Activated B cell treated with CpG ODN at 0.5 μM for 24 hours (primary cell): ENCODE results near the gene PHLDB1. TPM values are rescaled to one million over a fixed set of nuclear protein-coding genes. Genes with fewer than 3 reads are reported as not detected.

Source experiments
- ATAC-seq: fragments of 200-7000 bp; cut with Tn5 transposase; one replicate; pipeline ENCODE4 v1.10.0; 2021; ENCODE audit warnings: low read depth, mild to moderate bottlenecking, moderate library complexity
- CTCF ChIA-PET: fragments of 350-600 bp; sonication (Branson Sonifier 250); formaldehyde crosslinking; loops from one replicate; lab custom pipeline; 2021; ENCODE audit warnings: antibody characterized with exemption; lab: Charles Lee
- POLR2A ChIA-PET: fragments of 350-600 bp; sonication (Branson Sonifier 250); formaldehyde crosslinking; loops from one replicate; lab custom pipeline; 2021; ENCODE audit warnings: antibody characterized with exemption; lab: Charles Lee
- DNase-seq: peaks from one replicate; pipeline ENCODE4 v3.0.0; 2022
- H3K27ac Mint-ChIP-seq: one replicate; pipeline ENCODE4 v1.8.0; 2020; ENCODE audit warnings: mixed read lengths
- H3K27me3 Mint-ChIP-seq: one replicate; pipeline ENCODE4 v1.8.0; 2021; ENCODE audit warnings: mixed read lengths
- H3K36me3 Mint-ChIP-seq: one replicate; pipeline ENCODE4 v1.8.0; 2021; ENCODE audit warnings: low read depth, mixed read lengths
- H3K4me1 Mint-ChIP-seq: one replicate; pipeline ENCODE4 v1.8.0; 2021; ENCODE audit warnings: mixed read lengths
- H3K4me3 Mint-ChIP-seq: one replicate; pipeline ENCODE4 v1.8.0; 2020; ENCODE audit warnings: mild to moderate bottlenecking, mixed read lengths
- H3K9me3 Mint-ChIP-seq: one replicate; pipeline ENCODE4 v1.8.0; 2020; ENCODE audit warnings: mixed read lengths
- CTCF ChIP-seq: fragments of 200-600 bp; IDR thresholded peaks from one replicate; pipeline ENCODE4 v1.8.0; 2022; ENCODE audit warnings: antibody characterized with exemption, mild to moderate bottlenecking
- intact Hi-C: fragments of 100-400 bp; cut with micrococcal nuclease; formaldehyde crosslinking; loops from one replicate; pipeline ENCODE4 v1.15.1; 2024
- total RNA-seq: library from RNA; stranded (reverse); gene quantifications from 2 replicates; pipeline ENCODE4 v1.2.3, GENCODE V29; 2022

The PHLDB1 gene
- total RNA-seq, 1 donor from 2014 or later = 2.6 TPM

DNA sequence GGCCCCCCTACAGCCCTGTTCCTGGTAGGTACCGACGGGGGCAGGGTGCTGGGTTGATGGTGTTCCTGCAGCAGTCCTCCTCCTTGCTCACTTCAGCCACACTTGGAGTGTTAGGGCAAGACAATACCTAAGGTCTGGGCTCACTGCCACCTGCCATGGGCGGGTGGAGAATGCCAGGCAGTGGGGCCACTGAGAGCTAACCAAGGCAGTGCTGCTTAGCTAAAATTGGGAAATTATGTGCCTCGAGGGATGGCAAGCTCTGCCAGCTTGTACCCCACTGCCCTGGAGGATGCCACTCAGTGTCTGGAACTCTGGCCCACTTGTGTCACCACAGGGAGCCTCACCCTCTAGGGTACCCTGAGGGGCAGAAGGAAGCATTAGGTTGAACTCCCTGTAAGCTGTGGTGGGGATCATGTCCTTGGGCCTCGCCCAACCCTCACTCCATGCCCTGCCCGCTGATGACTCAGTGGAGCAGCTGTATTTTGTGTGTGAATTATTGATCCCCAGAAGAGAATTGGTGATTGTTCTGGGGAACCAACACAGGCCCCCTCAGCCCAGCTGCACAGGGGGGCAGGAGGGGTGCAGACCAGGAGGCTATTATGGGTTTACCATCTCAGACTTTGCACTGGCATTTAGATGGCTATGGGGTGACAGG lies 17.7 kb downstream of the PHLDB1 start:
- ATAC-seq (no peak), DNase-seq (no peak)
- CTCF ChIA-PET = no interaction called here
- Mint-ChIP-seq H3K4me1 (peaks cover 9% of the 10 kb centered on the region), H3K27me3 (peaks cover 12% of the 10 kb centered on the region), H3K9me3 (no peaks in the 10 kb centered on the region), H3K4me3 (no peak overlapping the region), H3K36me3 (no peaks in the 10 kb centered on the region), H3K27ac (no peak overlapping the region)
- TF ChIP-seq CTCF = no peak
- intact Hi-C loops = no loop called here
- POLR2A ChIA-PET = interaction anchor here (0.6 kb wide), 1 partner anchor 11 kb away, joined by 3 read pairs; no protein-coding TSS in a partner anchor

DNA sequence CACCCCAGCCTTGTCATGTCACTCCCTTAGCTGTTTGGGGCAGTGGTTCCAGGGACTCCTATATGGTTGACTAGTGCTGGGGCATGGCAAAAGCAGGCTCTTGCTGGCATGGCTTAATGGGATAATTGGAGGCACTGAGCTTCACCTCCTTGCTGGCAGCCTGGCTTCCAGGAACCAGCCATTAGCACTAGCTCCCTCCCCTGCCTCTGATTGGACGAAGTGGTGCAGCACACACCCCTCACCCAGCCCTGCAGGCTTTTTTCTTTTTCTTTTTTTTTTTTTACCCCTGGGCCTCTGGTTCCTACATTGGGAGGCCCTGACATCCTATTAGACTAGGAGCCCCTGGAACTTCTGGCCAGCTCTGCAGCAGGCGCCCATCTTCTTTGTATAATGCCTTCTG lies 18.6 kb downstream of the PHLDB1 start:
- H3K9me3 Mint-ChIP-seq = no peaks in the 10 kb centered on the region
- no peak overlapping the region for H3K27ac Mint-ChIP-seq
- DNase-seq (no peak), ATAC-seq (no peak)
- H3K4me3 Mint-ChIP-seq = no peak overlapping the region
- CTCF ChIA-PET = no interaction called here
- no peak for TF ChIP-seq CTCF
- H3K4me1 Mint-ChIP-seq = peaks cover 5% of the 10 kb centered on the region
- intact Hi-C loops = no loop called here
- H3K36me3 Mint-ChIP-seq = no peaks in the 10 kb centered on the region
- POLR2A ChIA-PET = no interaction called here
- H3K27me3 Mint-ChIP-seq = peaks cover 6% of the 10 kb centered on the region

DNA sequence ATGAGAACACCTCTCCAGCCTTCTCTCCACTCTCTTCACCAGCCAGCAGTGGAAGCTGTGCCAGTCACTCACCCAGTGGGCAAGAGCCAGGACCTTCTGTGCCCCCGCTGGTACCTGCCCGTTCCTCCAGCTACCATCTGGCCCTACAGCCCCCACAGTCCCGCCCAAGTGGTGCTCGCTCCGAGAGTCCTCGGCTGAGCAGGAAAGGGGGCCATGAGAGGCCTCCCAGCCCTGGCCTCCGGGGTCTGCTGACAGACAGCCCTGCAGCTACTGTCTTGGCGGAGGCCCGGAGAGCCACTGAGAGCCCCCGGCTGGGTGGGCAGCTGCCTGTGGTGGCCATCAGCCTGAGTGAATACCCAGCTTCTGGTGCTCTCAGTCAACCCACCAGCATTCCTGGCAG lies 20.2 kb downstream of the PHLDB1 start:
- Mint-ChIP-seq H3K4me3 (no peak overlapping the region), H3K27me3 (no peaks in the 10 kb centered on the region), H3K9me3 (no peaks in the 10 kb centered on the region), H3K4me1 (no peaks in the 10 kb centered on the region), H3K27ac (no peak overlapping the region), H3K36me3 (no peaks in the 10 kb centered on the region)
- POLR2A ChIA-PET = interaction anchor here (0.5 kb wide), 1 partner anchor 168 kb away, joined by 3 read pairs; no protein-coding TSS in a partner anchor
- no peak for DNase-seq
- ATAC-seq = no peak
- no peak for TF ChIP-seq CTCF
- intact Hi-C loops = no loop called here
- CTCF ChIA-PET = no interaction called here

DNA sequence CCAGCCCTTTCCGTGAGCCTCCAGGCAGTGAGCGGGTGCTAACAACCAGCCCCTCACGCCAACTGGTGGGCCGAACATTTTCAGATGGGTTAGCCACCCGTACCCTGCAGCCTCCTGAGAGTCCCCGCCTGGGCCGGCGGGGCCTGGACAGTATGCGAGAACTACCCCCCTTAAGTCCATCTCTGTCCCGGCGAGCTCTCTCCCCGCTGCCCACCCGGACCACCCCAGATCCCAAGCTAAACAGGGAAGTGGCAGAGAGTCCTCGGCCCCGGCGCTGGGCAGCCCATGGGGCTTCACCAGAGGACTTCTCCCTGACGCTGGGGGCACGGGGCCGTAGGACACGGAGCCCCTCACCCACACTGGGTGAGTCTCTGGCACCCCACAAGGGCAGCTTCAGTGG lies 20.6 kb downstream of the PHLDB1 start:
- ATAC-seq (no peak), DNase-seq (no peak)
- Mint-ChIP-seq H3K27me3 (peaks cover 2% of the 10 kb centered on the region), H3K4me3 (no peak overlapping the region), H3K4me1 (no peaks in the 10 kb centered on the region), H3K27ac (no peak overlapping the region), H3K9me3 (no peaks in the 10 kb centered on the region), H3K36me3 (no peaks in the 10 kb centered on the region)
- POLR2A ChIA-PET = no interaction called here
- no peak for TF ChIP-seq CTCF
- intact Hi-C loops = no loop called here
- CTCF ChIA-PET = no interaction called here

- H3K27me3 Mint-ChIP-seq = peaks cover 3% of the 10 kb centered on the region
- no peaks in the 10 kb centered on the region for H3K4me1 Mint-ChIP-seq
- DNase-seq = no peak
- H3K4me3 Mint-ChIP-seq = no peak overlapping the region
- H3K9me3 Mint-ChIP-seq = no peaks in the 10 kb centered on the region
- no peak for TF ChIP-seq CTCF
- intact Hi-C loops = no loop called here
- ChIA-PET POLR2A (no interaction called here), CTCF (no interaction called here)
- H3K36me3 Mint-ChIP-seq = no peaks in the 10 kb centered on the region
- H3K27ac Mint-ChIP-seq = no peak overlapping the region
- no peak for ATAC-seq
Measured at GRCh38 chr11:118628432-118628831, 21.0 kb downstream of the PHLDB1 start.
